ENCODE results near the gene WDR70. TPM values are rescaled to one million over a fixed set of nuclear protein-coding genes. Genes with fewer than 3 reads are reported as not detected.

WDR70 gene
- total RNA-seq, 1 experiment from 2014 or later, result 25.0 TPM

DNA sequence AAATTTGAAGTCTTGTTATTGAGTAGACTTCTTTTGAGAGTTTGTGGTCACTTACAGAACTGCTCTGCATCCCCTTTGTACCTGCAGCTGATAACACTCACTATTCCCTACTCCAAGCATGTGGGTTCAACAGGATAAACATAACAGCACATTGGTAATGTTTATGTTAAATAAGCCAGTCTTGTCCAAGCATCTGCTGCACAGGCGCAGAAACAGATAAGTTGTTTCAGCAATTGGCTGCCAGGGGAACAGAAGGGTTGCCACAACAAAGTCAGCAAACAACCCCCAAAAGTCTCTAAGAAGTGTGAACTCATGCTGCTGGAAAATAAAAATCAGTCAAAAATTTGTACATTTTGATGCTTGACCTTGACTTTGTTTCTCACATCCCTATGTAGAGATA, 286.2 kb downstream of the WDR70 start:
- no peaks in the 10 kb centered on the region for H4K20me1 ChIP-seq (ENCODE audit: low read length)
- no peak overlapping the region for H3K4me2 ChIP-seq (ENCODE audit: low read length)
- CTCF ChIA-PET, result no interaction called here
- no peaks in the 10 kb centered on the region for H3K9me2 ChIP-seq (replicated peaks; ENCODE audit: low read length)
- no peak overlapping the region for H3K4me3 ChIP-seq (ENCODE audit: low read length)
- no peaks in the 10 kb centered on the region for H3K79me2 ChIP-seq (ENCODE audit: low read length)
- TF ChIP-seq EZH2 (IDR thresholded peaks at IDR 0.05; ENCODE audit: low read length, unreplicated experiment) (no peak), EZH2phosphoT487 (IDR thresholded peaks at IDR 0.05; ENCODE audit: borderline replicate concordance, low read length) (no peak), CTCF (conservative IDR thresholded peaks at IDR 0.05; ENCODE audit: low read depth, low read length) (no peak)
- no peak overlapping the region for H3K9ac ChIP-seq (ENCODE audit: low read length)
- no peak overlapping the region for H2AFZ ChIP-seq (ENCODE audit: low read length)
- H3K9me3 ChIP-seq (ENCODE audit: low read length), result no peaks in the 10 kb centered on the region
- no TSS peak for BruUV-seq (replicated peaks)
- H3K27me3 ChIP-seq (ENCODE audit: low read length), result no peaks in the 10 kb centered on the region
- H3F3A ChIP-seq (ENCODE audit: low read length, unreplicated experiment), result no peaks in the 10 kb centered on the region
- intact Hi-C loops (cut with micrococcal nuclease), result no loop called here
- ATAC-seq, result no peak
- H3K36me3 ChIP-seq (ENCODE audit: low read depth, low read length), result no peaks in the 10 kb centered on the region
- H3K27ac ChIP-seq (ENCODE audit: low read length), result no peak overlapping the region
- DNase-seq, result no peak
- POLR2A ChIA-PET (ENCODE audit: unreplicated experiment), result no interaction called here
- H3K4me1 ChIP-seq (ENCODE audit: insufficient read depth, low read length), result peaks cover 29% of the 10 kb centered on the region

DNA sequence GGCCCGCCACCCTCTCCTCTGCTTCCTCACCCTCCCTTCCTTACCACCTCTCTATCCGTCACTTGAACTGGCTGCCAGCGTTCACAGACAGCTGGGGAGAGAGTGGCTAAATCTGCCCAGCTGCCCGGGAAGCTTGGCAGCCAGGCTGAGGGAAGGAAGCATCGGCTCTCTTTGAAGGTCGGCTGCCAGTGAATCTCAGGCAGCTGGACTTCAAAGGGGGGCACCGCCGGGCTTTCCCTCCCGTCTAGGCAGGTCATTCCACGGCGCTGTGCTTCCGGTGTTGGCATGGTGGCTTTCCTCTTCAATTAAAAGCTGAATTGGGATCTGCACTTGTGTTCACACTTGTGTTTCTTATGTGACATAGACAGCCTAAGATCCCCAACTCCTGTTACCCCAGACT, 286.8 kb downstream of the WDR70 start:
- Histone ChIP-seq H2AFZ (ENCODE audit: low read length) (no peak overlapping the region), H3K79me2 (ENCODE audit: low read length) (no peaks in the 10 kb centered on the region), H3K36me3 (ENCODE audit: low read depth, low read length) (no peaks in the 10 kb centered on the region), H3K4me2 (ENCODE audit: low read length) (no peak overlapping the region), H3K27me3 (ENCODE audit: low read length) (no peaks in the 10 kb centered on the region), H4K20me1 (ENCODE audit: low read length) (no peaks in the 10 kb centered on the region), H3K4me3 (ENCODE audit: low read length) (no peak overlapping the region), H3K4me1 (ENCODE audit: insufficient read depth, low read length) (peaks cover 29% of the 10 kb centered on the region), H3K9ac (ENCODE audit: low read length) (no peak overlapping the region), H3F3A (ENCODE audit: low read length, unreplicated experiment) (no peaks in the 10 kb centered on the region), H3K9me3 (ENCODE audit: low read length) (no peaks in the 10 kb centered on the region), H3K27ac (ENCODE audit: low read length) (no peak overlapping the region), H3K9me2 (replicated peaks; ENCODE audit: low read length) (no peaks in the 10 kb centered on the region)
- TF ChIP-seq EZH2 (IDR thresholded peaks at IDR 0.05; ENCODE audit: low read length, unreplicated experiment) (no peak), CTCF (conservative IDR thresholded peaks at IDR 0.05; ENCODE audit: low read depth, low read length) (no peak), EZH2phosphoT487 (IDR thresholded peaks at IDR 0.05; ENCODE audit: borderline replicate concordance, low read length) (no peak)
- intact Hi-C loops (cut with micrococcal nuclease), result no loop called here
- DNase-seq, result no peak
- no peak for ATAC-seq
- no TSS peak for BruUV-seq (replicated peaks)
- ChIA-PET CTCF (no interaction called here), POLR2A (ENCODE audit: unreplicated experiment) (no interaction called here)

GRCh38 chr5:37667430-37667829, 288.3 kb downstream of the WDR70 start:
- Histone ChIP-seq H2AFZ (ENCODE audit: low read length) (no peak overlapping the region), H3K79me2 (ENCODE audit: low read length) (no peaks in the 10 kb centered on the region), H3F3A (ENCODE audit: low read length, unreplicated experiment) (no peaks in the 10 kb centered on the region), H3K9me3 (ENCODE audit: low read length) (no peaks in the 10 kb centered on the region), H3K36me3 (ENCODE audit: low read depth, low read length) (no peaks in the 10 kb centered on the region), H4K20me1 (ENCODE audit: low read length) (no peaks in the 10 kb centered on the region), H3K27ac (ENCODE audit: low read length) (peak overlapping the region; percentile 37; the same call in 1 of the 2 replicates), H3K4me3 (ENCODE audit: low read length) (no peak overlapping the region), H3K9me2 (replicated peaks; ENCODE audit: low read length) (no peaks in the 10 kb centered on the region), H3K9ac (ENCODE audit: low read length) (no peak overlapping the region), H3K4me2 (ENCODE audit: low read length) (peak overlapping the region; percentile 67; the same call in 1 of the 2 replicates), H3K27me3 (ENCODE audit: low read length) (no peaks in the 10 kb centered on the region), H3K4me1 (ENCODE audit: insufficient read depth, low read length) (peaks cover 29% of the 10 kb centered on the region)
- no TSS peak for BruUV-seq (replicated peaks)
- ChIA-PET POLR2A (ENCODE audit: unreplicated experiment) (no interaction called here), CTCF (interaction anchor here (0.6 kb wide), 1 partner anchor 619 kb away, joined by 7 read pairs; no protein-coding TSS in a partner anchor)
- intact Hi-C loops (cut with micrococcal nuclease), result no loop called here
- no peak for ATAC-seq
- TF ChIP-seq EZH2phosphoT487 (IDR thresholded peaks at IDR 0.05; ENCODE audit: borderline replicate concordance, low read length), result no peak
- TF ChIP-seq EZH2 (IDR thresholded peaks at IDR 0.05; ENCODE audit: low read length, unreplicated experiment), result no peak
- TF ChIP-seq CTCF (conservative IDR thresholded peaks at IDR 0.05; ENCODE audit: low read depth, low read length), result no peak
- no peak for DNase-seq
